CD4-positive, alpha-beta memory T cell (primary cell): ENCODE measurements around the gene NID2. TPM values are rescaled to one million over a fixed set of nuclear protein-coding genes. Genes with fewer than 3 reads are reported as not detected.
A peak's percentile ranks its signal among the peaks of the same experiment; 100 is the strongest.

ENCODE experiments used
- CTCF ChIA-PET: fragments of 350-600 bp; sonication (Branson Sonifier 250); formaldehyde crosslinking; loops from one replicate; lab custom pipeline; 2021; ENCODE audit warnings: inconsistent platforms; ENCODE audit not compliant: partially characterized antibody; lab: Charles Lee
- POLR2A ChIA-PET: fragments of 350-600 bp; sonication (Branson Sonifier 250); formaldehyde crosslinking; loops from one replicate; lab custom pipeline; 2021; ENCODE audit not compliant: partially characterized antibody; lab: Charles Lee
- DNase-seq, 5 donors: peaks; one replicate each; pipeline versions ENCODE4 v3.0.0 to v3.0.0-alpha.2; 2020 to 2022; ENCODE audit warnings: mixed read lengths in 1 of 5
- H3K27ac ChIP-seq: one replicate; pipeline ENCODE4 v1.7.0; 2013; ENCODE audit warnings: low read depth, low read length
- H3K27me3 ChIP-seq: 2 replicates; pipeline ENCODE4 v1.7.0; 2013; ENCODE audit warnings: mild to moderate bottlenecking, low read length, moderate library complexity; ENCODE audit not compliant: insufficient read depth
- H3K36me3 ChIP-seq: 2 replicates; pipeline ENCODE4 v1.7.0; 2013; ENCODE audit warnings: mild to moderate bottlenecking, low read length, moderate library complexity; ENCODE audit not compliant: insufficient read depth
- H3K4me1 ChIP-seq: 2 replicates; pipeline ENCODE4 v1.7.0; 2013; ENCODE audit warnings: mild to moderate bottlenecking, low read length, moderate library complexity; ENCODE audit not compliant: insufficient read depth
- H3K4me3 ChIP-seq, 2 donors: one replicate each; pipeline ENCODE4 v1.7.0; 2013; ENCODE audit warnings: low read length in 2 of 2, mild to moderate bottlenecking in 1 of 2
- H3K9me3 ChIP-seq, 2 donors: one replicate each; pipeline ENCODE4 v1.7.0; 2013; ENCODE audit warnings: low read length in 2 of 2, control low read depth in 1 of 2; ENCODE audit not compliant: control insufficient read depth in 1 of 2
- H3K27ac Mint-ChIP-seq, 7 donors: one replicate each; pipeline ENCODE4 v1.8.0; 2020 to 2021; ENCODE audit warnings: mixed read lengths in 7 of 7, mild to moderate bottlenecking in 6 of 7, inconsistent platforms in 3 of 7, moderate library complexity in 3 of 7
- H3K27me3 Mint-ChIP-seq, 2 donors: one replicate each; pipeline ENCODE4 v1.8.0; 2020 to 2021; ENCODE audit warnings: mixed read lengths in 2 of 2
- H3K36me3 Mint-ChIP-seq, 2 donors: one replicate each; pipeline ENCODE4 v1.8.0; 2020 to 2021; ENCODE audit warnings: mixed read lengths in 2 of 2, inconsistent platforms in 1 of 2, mild to moderate bottlenecking in 1 of 2
- H3K4me1 Mint-ChIP-seq, 4 donors: one replicate each; pipeline ENCODE4 v1.8.0; 2020 to 2021; ENCODE audit warnings: mixed read lengths in 4 of 4, mild to moderate bottlenecking in 1 of 4
- H3K4me3 Mint-ChIP-seq, 8 donors: one replicate each; pipeline ENCODE4 v1.8.0; 2020 to 2021; ENCODE audit warnings: mixed read lengths in 8 of 8, mild to moderate bottlenecking in 7 of 8, moderate library complexity in 6 of 8, inconsistent platforms in 3 of 8
- H3K9me3 Mint-ChIP-seq, 8 donors: one replicate each; pipeline ENCODE4 v1.8.0; 2020 to 2021; ENCODE audit warnings: mixed read lengths in 8 of 8, mild to moderate bottlenecking in 5 of 8, inconsistent platforms in 3 of 8, moderate library complexity in 1 of 8
- intact Hi-C: fragments of 100-400 bp; cut with micrococcal nuclease; formaldehyde crosslinking; loops from one replicate; pipeline ENCODE4 v1.15.1; 2023
- polyA plus RNA-seq, 2 donors: library from polyadenylated mRNA; unstranded; fragments of 300-500 nt; fragmentation: Illumina TruSeq; gene quantifications; one replicate each; pipeline ENCODE4 v1.2.3, GENCODE V29; 2021
- total RNA-seq, 2 experiments: library from RNA; stranded (reverse); gene quantifications; one replicate each; pipeline ENCODE4 v1.2.3, GENCODE V29; 2021

Gene NID2
- total and polyA plus RNA-seq, 4 experiments from 2014 or later, result 0.34 to 0.37 TPM; not detected in 2

DNA sequence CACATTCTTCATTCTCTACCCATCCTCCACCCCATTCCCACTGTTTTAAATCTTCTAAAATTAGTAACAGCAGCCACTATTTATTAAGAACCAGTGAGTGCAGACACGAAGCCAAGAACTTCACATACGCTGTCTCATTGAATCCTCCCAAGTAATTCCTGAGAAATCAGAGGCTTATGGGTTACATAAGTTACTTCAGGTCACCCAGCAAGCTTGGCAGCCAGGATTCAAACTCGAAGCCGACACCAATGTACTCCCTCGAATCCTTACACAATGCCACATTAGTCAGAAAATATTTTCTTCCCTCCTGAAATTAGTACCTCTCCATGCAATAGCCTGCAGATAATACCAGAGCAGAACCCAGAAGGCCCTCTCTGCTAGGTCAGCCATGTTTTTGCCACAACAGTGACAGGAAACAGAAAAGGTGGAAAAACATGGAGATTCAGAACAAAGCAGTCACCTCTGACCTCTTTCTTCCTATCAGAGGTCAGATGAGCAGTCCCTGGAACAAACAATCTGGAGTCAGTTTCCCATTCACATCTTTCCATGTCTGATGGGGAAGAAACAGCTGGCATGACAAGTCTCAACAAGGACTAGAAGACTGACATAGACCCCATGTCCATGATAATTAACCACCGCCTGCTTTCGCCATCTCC, 16.4 kb downstream of the NID2 start:
- H3K9me3 ChIP-seq, result no peaks in the 10 kb centered on the region
- H3K4me1 Mint-ChIP-seq, result no peaks in the 10 kb centered on the region
- intact Hi-C loops, result no loop called here
- CTCF ChIA-PET, result interaction anchor here (1.4 kb wide), 1 partner anchor 9 kb away, joined by 5 read pairs; no protein-coding TSS in a partner anchor
- no peaks in the 10 kb centered on the region for H3K4me1 ChIP-seq
- DNase-seq, result no peak
- no peaks in the 10 kb centered on the region for H3K9me3 Mint-ChIP-seq
- POLR2A ChIA-PET, result no interaction called here
- no peaks in the 10 kb centered on the region for H3K36me3 ChIP-seq
- H3K27ac ChIP-seq, result no peak overlapping the region
- H3K27ac Mint-ChIP-seq, result no peak overlapping the region
- peaks cover 9 to 12% of the 10 kb centered on the region in 2 donors for H3K27me3 Mint-ChIP-seq
- no peak overlapping the region for H3K4me3 ChIP-seq
- H3K4me3 Mint-ChIP-seq, result no peak overlapping the region
- peaks cover 0 to 3% of the 10 kb centered on the region in 2 donors for H3K36me3 Mint-ChIP-seq
- H3K27me3 ChIP-seq, result no peaks in the 10 kb centered on the region

DNA sequence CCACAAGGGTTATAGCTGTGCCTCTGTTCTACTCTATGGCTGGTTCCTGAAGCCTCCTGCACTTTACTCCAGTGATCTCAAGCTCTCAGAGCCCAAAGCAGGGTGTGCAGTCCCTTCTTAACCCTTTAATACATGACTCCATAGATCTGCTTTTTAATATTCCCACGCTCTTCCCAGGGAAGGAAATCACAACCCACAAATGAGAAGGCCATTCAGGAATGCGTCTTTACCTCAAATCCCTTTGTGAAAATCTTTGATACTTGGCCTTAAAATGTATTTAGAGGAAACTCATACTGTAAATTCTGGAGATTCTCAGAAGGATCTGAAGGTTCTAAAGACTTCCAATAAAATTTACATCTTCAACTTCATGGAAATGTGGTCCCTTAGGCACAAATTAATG, 17.0 kb downstream of the NID2 start:
- no peak overlapping the region for H3K27ac Mint-ChIP-seq
- intact Hi-C loops, result no loop called here

DNA sequence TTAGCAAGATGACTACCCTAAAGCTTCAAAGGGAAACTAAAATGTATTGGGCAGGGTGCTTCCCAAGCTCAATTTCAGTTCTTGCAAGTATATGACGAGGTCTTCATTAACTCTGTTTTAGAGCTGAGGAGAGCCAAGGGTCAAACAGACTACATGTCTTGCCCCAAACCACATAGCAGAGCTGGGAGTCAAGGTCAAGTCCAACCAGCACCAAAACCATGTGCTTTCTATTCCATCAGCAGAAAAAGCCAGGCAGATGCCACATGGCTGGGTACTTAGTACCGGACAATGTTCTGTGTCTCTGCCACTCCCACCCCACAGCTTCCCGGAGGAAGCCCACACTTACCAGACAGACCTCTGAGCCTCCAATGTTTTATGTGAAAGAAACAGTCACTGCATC, 17.6 kb downstream of the NID2 start:
- Mint-ChIP-seq H3K36me3 (peaks cover 0 to 3% of the 10 kb centered on the region in 2 donors), H3K27me3 (peaks cover 9 to 12% of the 10 kb centered on the region in 2 donors), H3K4me1 (no peaks in the 10 kb centered on the region), H3K4me3 (no peak overlapping the region), H3K27ac (no peak overlapping the region), H3K9me3 (no peaks in the 10 kb centered on the region)
- no peaks in the 10 kb centered on the region for H3K36me3 ChIP-seq
- no peak overlapping the region for H3K4me3 ChIP-seq
- ChIA-PET POLR2A (no interaction called here), CTCF (interaction anchor here (1.1 kb wide), 1 partner anchor 11 kb away, joined by 4 read pairs; no protein-coding TSS in a partner anchor)
- no peaks in the 10 kb centered on the region for H3K27me3 ChIP-seq
- no peaks in the 10 kb centered on the region for H3K4me1 ChIP-seq
- no peaks in the 10 kb centered on the region for H3K9me3 ChIP-seq
- H3K27ac ChIP-seq, result no peak overlapping the region
- DNase-seq, result no peak
- intact Hi-C loops, result no loop called here

More for the DNA sequence above, 17.0 kb downstream of the NID2 start:
- Mint-ChIP-seq H3K9me3 (no peaks in the 10 kb centered on the region), H3K36me3 (peaks cover 0 to 3% of the 10 kb centered on the region in 2 donors), H3K4me1 (no peaks in the 10 kb centered on the region), H3K4me3 (no peak overlapping the region), H3K27me3 (peaks cover 9 to 12% of the 10 kb centered on the region in 2 donors)
- Histone ChIP-seq H3K4me3 (no peak overlapping the region), H3K27me3 (no peaks in the 10 kb centered on the region), H3K36me3 (no peaks in the 10 kb centered on the region), H3K27ac (no peak overlapping the region), H3K4me1 (no peaks in the 10 kb centered on the region), H3K9me3 (no peaks in the 10 kb centered on the region)
- no peak for DNase-seq
- POLR2A ChIA-PET, result no interaction called here
- CTCF ChIA-PET, result interaction anchor here (1.1 kb wide), 1 partner anchor 11 kb away, joined by 4 read pairs; no protein-coding TSS in a partner anchor

GRCh38 chr14:52049721-52050588, 18.9 kb downstream of the NID2 start:
- Mint-ChIP-seq H3K27ac (peak overlapping the region in 1 of 7 donors; percentile 42), H3K27me3 (peaks cover 4 to 9% of the 10 kb centered on the region in 2 donors), H3K36me3 (peaks cover 0 to 3% of the 10 kb centered on the region in 2 donors), H3K4me1 (no peaks in the 10 kb centered on the region), H3K9me3 (no peaks in the 10 kb centered on the region), H3K4me3 (no peak overlapping the region)
- CTCF ChIA-PET, result no interaction called here
- intact Hi-C loops, result no loop called here
- Histone ChIP-seq H3K27ac (no peak overlapping the region), H3K4me3 (no peak overlapping the region), H3K9me3 (no peaks in the 10 kb centered on the region), H3K4me1 (no peaks in the 10 kb centered on the region), H3K27me3 (no peaks in the 10 kb centered on the region), H3K36me3 (no peaks in the 10 kb centered on the region)
- POLR2A ChIA-PET, result no interaction called here
- DNase-seq, result no peak

- Histone ChIP-seq H3K4me1 (no peaks in the 10 kb centered on the region), H3K4me3 (no peak overlapping the region), H3K27ac (no peak overlapping the region), H3K9me3 (no peaks in the 10 kb centered on the region), H3K36me3 (no peaks in the 10 kb centered on the region), H3K27me3 (no peaks in the 10 kb centered on the region)
- ChIA-PET POLR2A (no interaction called here), CTCF (no interaction called here)
- Mint-ChIP-seq H3K4me1 (no peaks in the 10 kb centered on the region), H3K27ac (no peak overlapping the region), H3K36me3 (peaks cover 0 to 3% of the 10 kb centered on the region in 2 donors), H3K4me3 (no peak overlapping the region), H3K9me3 (no peaks in the 10 kb centered on the region), H3K27me3 (peaks cover 2 to 6% of the 10 kb centered on the region in 2 donors)
- intact Hi-C loops, result no loop called here
- no peak for DNase-seq
Observed at GRCh38 chr14:52049271-52049670, 19.6 kb downstream of the NID2 start.

- ChIA-PET POLR2A (no interaction called here), CTCF (interaction anchor here (1.6 kb wide), 1 partner anchor 223 kb away, joined by 5 read pairs; no protein-coding TSS in a partner anchor)
- no peak overlapping the region for H3K4me3 ChIP-seq
- no peaks in the 10 kb centered on the region for H3K9me3 Mint-ChIP-seq
- H3K4me1 Mint-ChIP-seq, result peaks cover 0 to 2% (median under 1%) of the 10 kb centered on the region in 4 donors
- peaks cover 2 to 3% of the 10 kb centered on the region in 2 donors for H3K27me3 Mint-ChIP-seq
- no peaks in the 10 kb centered on the region for H3K4me1 ChIP-seq
- no peaks in the 10 kb centered on the region for H3K27me3 ChIP-seq
- intact Hi-C loops, result no loop called here
- no peak for DNase-seq
- no peaks in the 10 kb centered on the region for H3K36me3 Mint-ChIP-seq
- no peaks in the 10 kb centered on the region for H3K9me3 ChIP-seq
- no peak overlapping the region for H3K27ac Mint-ChIP-seq
- no peaks in the 10 kb centered on the region for H3K36me3 ChIP-seq
- H3K4me3 Mint-ChIP-seq, result no peak overlapping the region
- no peak overlapping the region for H3K27ac ChIP-seq
Observed at GRCh38 chr14:52048641-52049204, 20.1 kb downstream of the NID2 start.

GRCh38 chr14:52048116-52048515, 20.7 kb downstream of the NID2 start:
- no peak for DNase-seq
- Histone ChIP-seq H3K27ac (no peak overlapping the region), H3K27me3 (no peaks in the 10 kb centered on the region), H3K9me3 (no peaks in the 10 kb centered on the region), H3K4me3 (no peak overlapping the region), H3K36me3 (no peaks in the 10 kb centered on the region), H3K4me1 (no peaks in the 10 kb centered on the region)
- no peaks in the 10 kb centered on the region for H3K36me3 Mint-ChIP-seq
- no peak overlapping the region for H3K27ac Mint-ChIP-seq
- H3K4me3 Mint-ChIP-seq, result no peak overlapping the region
- intact Hi-C loops, result no loop called here
- POLR2A ChIA-PET, result no interaction called here
- H3K4me1 Mint-ChIP-seq, result peaks cover 0 to 4% (median 1%) of the 10 kb centered on the region in 4 donors
- peaks cover 2 to 3% of the 10 kb centered on the region in 2 donors for H3K27me3 Mint-ChIP-seq
- CTCF ChIA-PET, result interaction anchor here (1.0 to 1.6 kb wide), 4 partner anchors 10 to 224 kb away, joined by 3 to 5 read pairs (median 3); no protein-coding TSS in a partner anchor
- no peaks in the 10 kb centered on the region for H3K9me3 Mint-ChIP-seq
